HepG2 (cell line): ENCODE measurements around the gene CHD9NB. TPM values are rescaled to one million over a fixed set of nuclear protein-coding genes. Genes with fewer than 3 reads are reported as not detected.

ENCODE experiments used
- AKAP8 ChIP-seq: sonication (generic); formaldehyde crosslinking; IDR thresholded peaks from 2 replicates; pipeline ENCODE4 v1.5.1; 2020; ENCODE audit warnings: mild to moderate bottlenecking, missing genetic modification reagents
- GATAD2A ChIP-seq: IDR thresholded peaks from 2 replicates; pipeline ENCODE4 v1.6.1; 2016
- HDAC2 ChIP-seq: sonication (generic); formaldehyde crosslinking; IDR thresholded peaks from 2 replicates; pipeline ENCODE4 v1.4.0; 2020; ENCODE audit warnings: missing genetic modification reagents
- JUNB ChIP-seq: sonication (generic); formaldehyde crosslinking; IDR thresholded peaks from 2 replicates; pipeline ENCODE4 v1.8.0; 2022; ENCODE audit warnings: missing genetic modification reagents, mild to moderate bottlenecking, borderline replicate concordance
- MED8 ChIP-seq: sonication (generic); formaldehyde crosslinking; IDR thresholded peaks from 2 replicates; pipeline ENCODE4 v1.8.1; 2023; ENCODE audit warnings: mild to moderate bottlenecking, missing genetic modification reagents; ENCODE audit not compliant: insufficient replicate concordance
- NFKB2 ChIP-seq: sonication (generic); formaldehyde crosslinking; IDR thresholded peaks from 2 replicates; pipeline ENCODE4 v1.4.0; 2020; ENCODE audit warnings: missing genetic modification reagents, borderline replicate concordance
- PAX8 ChIP-seq: sonication (generic); formaldehyde crosslinking; IDR thresholded peaks from 2 replicates; pipeline ENCODE4 v1.8.0; 2022; ENCODE audit warnings: mild to moderate bottlenecking, missing genetic modification reagents, borderline replicate concordance
- PHF5A ChIP-seq: IDR thresholded peaks from one replicate; pipeline ENCODE4 v1.6.1; 2018; ENCODE audit warnings: low read depth, missing genetic modification reagents; ENCODE audit not compliant: unreplicated experiment
- RAD51 ChIP-seq: fragments of 450-650 bp; IDR thresholded peaks from 2 replicates; pipeline ENCODE4 v1.6.1; 2016; ENCODE audit warnings: borderline replicate concordance
- RARA ChIP-seq: IDR thresholded peaks from 2 replicates; pipeline ENCODE4 v1.6.1; 2016; ENCODE audit warnings: missing genetic modification reagents, missing compliant biosample characterization
- RFX1 ChIP-seq: fragments of 450-650 bp; IDR thresholded peaks from 2 replicates; pipeline ENCODE4 v1.6.1; 2017
- SKI ChIP-seq: fragments of 450-650 bp; IDR thresholded peaks from one replicate; pipeline ENCODE4 v1.6.1; 2018; ENCODE audit warnings: mild to moderate bottlenecking; ENCODE audit not compliant: partially characterized antibody
- SOX13 ChIP-seq, 3 experiments: fragments of 450-650 bp in 1 of 3; sonication (generic) in 1 of 3; formaldehyde crosslinking in 1 of 3; IDR thresholded peaks in 2 of 3; conservative IDR thresholded peaks in 1 of 3; 2 replicates each; pipeline versions ENCODE4 v1.5.0 to v1.6.1; 2016 to 2020; ENCODE audit warnings: antibody characterized with exemption in 1 of 3, mild to moderate bottlenecking in 1 of 3, missing compliant biosample characterization in 1 of 3, missing genetic modification reagents in 1 of 3, moderate library complexity in 1 of 3
- TBX2 ChIP-seq: sonication (generic); formaldehyde crosslinking; IDR thresholded peaks from 2 replicates; pipeline ENCODE4 v1.5.0; 2020; ENCODE audit warnings: missing genetic modification reagents, mild to moderate bottlenecking, borderline replicate concordance
- ZFP37 ChIP-seq: sonication (generic); formaldehyde crosslinking; IDR thresholded peaks from 2 replicates; pipeline ENCODE4 v1.4.0; 2020; ENCODE audit warnings: missing genetic modification reagents, borderline replicate concordance
- ZNF30 ChIP-seq: sonication (generic); formaldehyde crosslinking; IDR thresholded peaks from 2 replicates; pipeline ENCODE4 v1.5.0; 2020; ENCODE audit warnings: mild to moderate bottlenecking, missing genetic modification reagents
- ZNF556 ChIP-seq: sonication (generic); formaldehyde crosslinking; IDR thresholded peaks from 2 replicates; pipeline ENCODE4 v1.4.0; 2020; ENCODE audit warnings: mild to moderate bottlenecking, missing genetic modification reagents, borderline replicate concordance
- ZNF670 ChIP-seq: sonication (generic); formaldehyde crosslinking; IDR thresholded peaks from 2 replicates; pipeline ENCODE4 v1.8.0; 2022; ENCODE audit warnings: mild to moderate bottlenecking, missing genetic modification reagents, borderline replicate concordance
- ZNF788 ChIP-seq: sonication (generic); formaldehyde crosslinking; IDR thresholded peaks from 2 replicates; pipeline ENCODE4 v1.5.0; 2020; ENCODE audit warnings: mild to moderate bottlenecking, missing genetic modification reagents, borderline replicate concordance
- ZSCAN30 ChIP-seq: sonication (generic); formaldehyde crosslinking; IDR thresholded peaks from 2 replicates; pipeline ENCODE4 v1.5.0; 2020; ENCODE audit warnings: mild to moderate bottlenecking, missing genetic modification reagents
- polyA plus RNA-seq, 8 experiments: library from polyadenylated mRNA; depleted of rRNA in 3 of 8; stranded (reverse) in 7 of 8; unstranded in 1 of 8; fragments of >200 nt; fragmentation: Illumina TruSeq in 4 of 8; extraction: Trizol in 4 of 8; gene quantifications; 2 replicates each; pipeline versions ENCODE4 v1.2.1 to v1.2.3, GENCODE V29; 2011 to 2016; ENCODE audit warnings: low read depth in 4 of 8, missing spikeins in 1 of 8, mixed read lengths in 1 of 8; ENCODE audit not compliant: insufficient read depth in 1 of 8
- total RNA-seq, 5 experiments: library from RNA; depleted of rRNA; stranded (reverse); fragments of >200 nt; fragmentation: Illumina TruSeq; extraction: Trizol; gene quantifications; 2 replicates each; pipeline ENCODE4 v1.2.3, GENCODE V29; 2016; ENCODE audit warnings: low read depth in 1 of 5
- TF ChIP-seq, protein P1 (sequence below): sonication (generic); formaldehyde crosslinking; IDR thresholded peaks from 2 replicates; pipeline ENCODE4 v1.9.0; 2022; ENCODE audit warnings: missing genetic modification reagents, mild to moderate bottlenecking, borderline replicate concordance
- TF ChIP-seq, protein P2 (sequence below): sonication (generic); formaldehyde crosslinking; IDR thresholded peaks from 2 replicates; pipeline ENCODE4 v1.8.0; 2022; ENCODE audit warnings: mild to moderate bottlenecking, missing genetic modification reagents, moderate library complexity
- TF ChIP-seq, protein P3 (sequence below): sonication (generic); formaldehyde crosslinking; conservative IDR thresholded peaks from 2 replicates; pipeline ENCODE4 v1.4.0; 2020; ENCODE audit warnings: missing genetic modification reagents
- TF ChIP-seq, protein P4 (sequence below): sonication (generic); formaldehyde crosslinking; IDR thresholded peaks from 2 replicates; pipeline ENCODE4 v1.9.0; 2021; ENCODE audit warnings: missing genetic modification reagents, mild to moderate bottlenecking, borderline replicate concordance

CHD9NB gene
- total and polyA plus RNA-seq, 2 of the 13 experiments (the other 11 are each of a cell fraction or from before 2014, with no cell fraction given) = 0.17 to 0.18 TPM

DNA sequence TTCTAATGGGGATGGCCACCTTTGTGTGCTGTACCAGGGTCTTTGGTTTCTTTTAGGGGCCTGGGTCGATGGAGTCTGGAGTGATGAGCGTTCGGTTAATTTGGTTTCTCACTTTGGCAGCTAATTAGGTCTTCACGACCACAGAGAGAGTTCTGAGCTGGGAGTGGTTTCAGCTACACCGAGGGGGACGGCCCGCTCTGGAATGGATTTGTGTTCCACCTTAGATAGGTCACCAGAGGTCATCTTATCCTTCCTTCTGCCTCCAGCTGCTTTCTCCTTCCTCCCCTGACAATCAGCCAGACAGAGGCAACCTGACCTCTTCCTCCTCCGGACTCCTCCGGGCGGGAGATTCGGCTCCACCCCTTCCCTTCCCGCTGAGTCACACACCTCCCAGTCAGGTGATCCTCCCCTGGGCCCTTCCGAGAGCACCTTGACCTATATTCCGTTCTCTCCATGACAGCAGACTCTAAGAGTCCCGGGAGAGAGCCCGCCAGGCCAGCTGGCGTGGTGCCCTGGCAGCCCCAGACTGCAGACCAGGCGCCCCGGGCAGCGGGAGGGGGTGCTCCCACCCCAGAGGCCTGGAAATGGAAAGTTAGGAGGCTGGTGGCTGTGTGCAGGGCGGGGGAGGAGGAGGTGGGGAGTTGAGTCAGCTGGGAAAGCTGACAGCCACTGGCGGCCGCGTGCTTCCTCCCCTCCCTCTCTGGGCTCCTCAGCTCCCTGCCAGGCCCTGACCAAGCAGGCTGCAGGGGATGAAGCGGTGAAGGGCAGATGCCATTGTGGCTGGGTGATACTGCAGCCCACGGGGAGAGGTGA is 46.8 kb upstream of the CHD9NB start (continued):
- peak; percentile 58; the same call in 1 of the 2 replicates for TF ChIP-seq NFKB2 (CRISPR knock-in tag)
- peak; percentile 84 for TF ChIP-seq SKI
- peak; percentile 67 for TF ChIP-seq RARA (CRISPR knock-in tag)
- TF ChIP-seq, protein P1, sequence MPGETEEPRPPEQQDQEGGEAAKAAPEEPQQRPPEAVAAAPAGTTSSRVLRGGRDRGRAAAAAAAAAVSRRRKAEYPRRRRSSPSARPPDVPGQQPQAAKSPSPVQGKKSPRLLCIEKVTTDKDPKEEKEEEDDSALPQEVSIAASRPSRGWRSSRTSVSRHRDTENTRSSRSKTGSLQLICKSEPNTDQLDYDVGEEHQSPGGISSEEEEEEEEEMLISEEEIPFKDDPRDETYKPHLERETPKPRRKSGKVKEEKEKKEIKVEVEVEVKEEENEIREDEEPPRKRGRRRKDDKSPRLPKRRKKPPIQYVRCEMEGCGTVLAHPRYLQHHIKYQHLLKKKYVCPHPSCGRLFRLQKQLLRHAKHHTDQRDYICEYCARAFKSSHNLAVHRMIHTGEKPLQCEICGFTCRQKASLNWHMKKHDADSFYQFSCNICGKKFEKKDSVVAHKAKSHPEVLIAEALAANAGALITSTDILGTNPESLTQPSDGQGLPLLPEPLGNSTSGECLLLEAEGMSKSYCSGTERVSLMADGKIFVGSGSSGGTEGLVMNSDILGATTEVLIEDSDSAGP (CRISPR knock-in tag) = peak; percentile 77; the same call in 1 of the 2 replicates
- no peak for TF ChIP-seq ZSCAN30 (CRISPR knock-in tag)
- TF ChIP-seq, protein P2, sequence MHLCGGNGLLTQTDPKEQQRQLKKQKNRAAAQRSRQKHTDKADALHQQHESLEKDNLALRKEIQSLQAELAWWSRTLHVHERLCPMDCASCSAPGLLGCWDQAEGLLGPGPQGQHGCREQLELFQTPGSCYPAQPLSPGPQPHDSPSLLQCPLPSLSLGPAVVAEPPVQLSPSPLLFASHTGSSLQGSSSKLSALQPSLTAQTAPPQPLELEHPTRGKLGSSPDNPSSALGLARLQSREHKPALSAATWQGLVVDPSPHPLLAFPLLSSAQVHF (CRISPR knock-in tag) = no peak
- TF ChIP-seq ZNF788 = peak; percentile 43; the same call in 1 of the 2 replicates
- TF ChIP-seq TBX2 = peak; percentile 70
- TF ChIP-seq MED8 = peak; percentile 56
- peak; percentile 85; the same call in 1 of the 2 replicates for TF ChIP-seq ZNF556 (CRISPR knock-in tag)
- TF ChIP-seq PAX8 (CRISPR knock-in tag) = no peak
- no peak for TF ChIP-seq PHF5A
- TF ChIP-seq, protein P3, sequence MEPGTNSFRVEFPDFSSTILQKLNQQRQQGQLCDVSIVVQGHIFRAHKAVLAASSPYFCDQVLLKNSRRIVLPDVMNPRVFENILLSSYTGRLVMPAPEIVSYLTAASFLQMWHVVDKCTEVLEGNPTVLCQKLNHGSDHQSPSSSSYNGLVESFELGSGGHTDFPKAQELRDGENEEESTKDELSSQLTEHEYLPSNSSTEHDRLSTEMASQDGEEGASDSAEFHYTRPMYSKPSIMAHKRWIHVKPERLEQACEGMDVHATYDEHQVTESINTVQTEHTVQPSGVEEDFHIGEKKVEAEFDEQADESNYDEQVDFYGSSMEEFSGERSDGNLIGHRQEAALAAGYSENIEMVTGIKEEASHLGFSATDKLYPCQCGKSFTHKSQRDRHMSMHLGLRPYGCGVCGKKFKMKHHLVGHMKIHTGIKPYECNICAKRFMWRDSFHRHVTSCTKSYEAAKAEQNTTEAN (CRISPR knock-in tag) = no peak
- TF ChIP-seq, protein P4, sequence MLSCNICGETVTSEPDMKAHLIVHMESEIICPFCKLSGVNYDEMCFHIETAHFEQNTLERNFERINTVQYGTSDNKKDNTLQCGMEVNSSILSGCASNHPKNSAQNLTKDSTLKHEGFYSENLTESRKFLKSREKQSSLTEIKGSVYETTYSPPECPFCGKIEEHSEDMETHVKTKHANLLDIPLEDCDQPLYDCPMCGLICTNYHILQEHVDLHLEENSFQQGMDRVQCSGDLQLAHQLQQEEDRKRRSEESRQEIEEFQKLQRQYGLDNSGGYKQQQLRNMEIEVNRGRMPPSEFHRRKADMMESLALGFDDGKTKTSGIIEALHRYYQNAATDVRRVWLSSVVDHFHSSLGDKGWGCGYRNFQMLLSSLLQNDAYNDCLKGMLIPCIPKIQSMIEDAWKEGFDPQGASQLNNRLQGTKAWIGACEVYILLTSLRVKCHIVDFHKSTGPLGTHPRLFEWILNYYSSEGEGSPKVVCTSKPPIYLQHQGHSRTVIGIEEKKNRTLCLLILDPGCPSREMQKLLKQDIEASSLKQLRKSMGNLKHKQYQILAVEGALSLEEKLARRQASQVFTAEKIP (CRISPR knock-in tag) = no peak
- TF ChIP-seq RFX1 = no peak
- TF ChIP-seq ZFP37 (CRISPR knock-in tag) = no peak
- 0 out of 2 replicates have a peak, but pooled peaks have one; percentile 9 for TF ChIP-seq SOX13 (IDR thresholded peaks at IDR 0.05)
- peak in 1 of 2 experiments; percentile 37; a peak in 1 of 4 replicates for TF ChIP-seq SOX13 (CRISPR knock-in tag; conservative IDR thresholded peaks at IDR 0.05 in 1 of 2, IDR thresholded peaks at IDR 0.05 in 1 of 2)
- peak; percentile 54; the same call in 1 of the 2 replicates for TF ChIP-seq HDAC2 (CRISPR knock-in tag)
- TF ChIP-seq ZNF30 (CRISPR knock-in tag) = no peak
- TF ChIP-seq GATAD2A = peak; percentile 69
- peak; percentile 5; the same call in 1 of the 2 replicates for TF ChIP-seq ZNF670
- TF ChIP-seq JUNB (CRISPR knock-in tag) = peak; percentile 55; the same call in 1 of the 2 replicates
- no peak for TF ChIP-seq AKAP8
- peak; percentile 58; the same call in 1 of the 2 replicates for TF ChIP-seq RAD51
